ENCODE results near the gene TBC1D2B.

Gene TBC1D2B

DNA sequence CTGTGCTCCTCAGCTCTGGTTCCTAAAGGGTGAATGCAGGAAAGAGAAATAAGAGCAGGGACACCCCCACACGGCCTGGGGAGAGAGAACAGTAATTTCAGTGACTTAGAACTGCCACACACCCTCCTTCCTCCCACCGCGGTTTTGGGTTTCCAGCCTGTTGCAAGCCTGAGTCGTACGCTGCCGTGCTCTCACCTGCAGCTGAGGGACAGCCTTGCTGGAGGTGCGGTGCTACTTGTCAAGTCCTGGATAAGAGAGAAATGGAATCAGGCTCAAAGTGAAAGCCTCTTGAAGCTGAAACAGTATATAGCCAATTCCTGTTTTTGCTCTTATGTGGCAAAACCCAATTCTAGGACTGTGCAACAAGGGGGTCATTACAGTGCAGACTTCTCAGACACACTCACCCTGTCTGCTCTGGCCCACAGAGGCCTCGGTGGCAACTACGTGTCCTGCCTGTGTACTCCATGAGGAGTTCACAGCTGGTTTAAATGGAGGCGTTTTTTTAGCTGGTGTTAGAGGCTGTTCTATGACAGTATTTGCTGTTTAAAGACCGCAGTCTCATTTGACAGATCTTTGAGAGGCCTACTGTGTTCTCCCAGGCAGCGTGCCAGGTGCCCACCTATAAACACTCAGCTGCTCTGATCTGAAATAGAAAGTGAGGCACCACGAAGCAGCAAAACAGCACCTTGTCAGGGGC lies 42.9 kb downstream of the TBC1D2B start:
- H3K4me3 ChIP-seq (ENCODE audit: low read depth, low read length) = no peak overlapping the region
- TF ChIP-seq, protein P1, sequence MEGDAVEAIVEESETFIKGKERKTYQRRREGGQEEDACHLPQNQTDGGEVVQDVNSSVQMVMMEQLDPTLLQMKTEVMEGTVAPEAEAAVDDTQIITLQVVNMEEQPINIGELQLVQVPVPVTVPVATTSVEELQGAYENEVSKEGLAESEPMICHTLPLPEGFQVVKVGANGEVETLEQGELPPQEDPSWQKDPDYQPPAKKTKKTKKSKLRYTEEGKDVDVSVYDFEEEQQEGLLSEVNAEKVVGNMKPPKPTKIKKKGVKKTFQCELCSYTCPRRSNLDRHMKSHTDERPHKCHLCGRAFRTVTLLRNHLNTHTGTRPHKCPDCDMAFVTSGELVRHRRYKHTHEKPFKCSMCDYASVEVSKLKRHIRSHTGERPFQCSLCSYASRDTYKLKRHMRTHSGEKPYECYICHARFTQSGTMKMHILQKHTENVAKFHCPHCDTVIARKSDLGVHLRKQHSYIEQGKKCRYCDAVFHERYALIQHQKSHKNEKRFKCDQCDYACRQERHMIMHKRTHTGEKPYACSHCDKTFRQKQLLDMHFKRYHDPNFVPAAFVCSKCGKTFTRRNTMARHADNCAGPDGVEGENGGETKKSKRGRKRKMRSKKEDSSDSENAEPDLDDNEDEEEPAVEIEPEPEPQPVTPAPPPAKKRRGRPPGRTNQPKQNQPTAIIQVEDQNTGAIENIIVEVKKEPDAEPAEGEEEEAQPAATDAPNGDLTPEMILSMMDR (conservative IDR thresholded peaks at IDR 0.05; ENCODE audit: low read depth, low read length) = no peak
- DNase-seq (ENCODE audit: low read depth) = peak; percentile 46

DNA sequence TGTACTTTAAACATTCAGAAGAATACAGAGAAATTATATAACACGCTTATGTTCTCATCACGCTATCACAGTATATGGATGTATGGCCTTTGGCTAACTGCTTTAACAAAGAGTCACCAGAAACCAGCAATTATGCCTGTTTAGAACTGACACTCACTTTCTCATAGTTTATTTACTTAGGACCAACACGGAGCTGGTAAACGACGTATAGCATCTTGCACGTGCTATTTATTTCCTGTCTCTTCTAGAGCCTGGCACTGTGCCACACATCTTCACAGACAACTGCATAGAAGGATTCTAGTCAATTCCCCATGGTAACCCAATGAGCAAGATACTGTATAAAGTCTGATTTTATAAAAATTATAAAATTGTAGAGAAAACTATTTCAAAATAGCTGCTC lies 43.6 kb downstream of the TBC1D2B start:
- TF ChIP-seq, protein P1 (conservative IDR thresholded peaks at IDR 0.05; ENCODE audit: low read depth, low read length) = no peak

DNA sequence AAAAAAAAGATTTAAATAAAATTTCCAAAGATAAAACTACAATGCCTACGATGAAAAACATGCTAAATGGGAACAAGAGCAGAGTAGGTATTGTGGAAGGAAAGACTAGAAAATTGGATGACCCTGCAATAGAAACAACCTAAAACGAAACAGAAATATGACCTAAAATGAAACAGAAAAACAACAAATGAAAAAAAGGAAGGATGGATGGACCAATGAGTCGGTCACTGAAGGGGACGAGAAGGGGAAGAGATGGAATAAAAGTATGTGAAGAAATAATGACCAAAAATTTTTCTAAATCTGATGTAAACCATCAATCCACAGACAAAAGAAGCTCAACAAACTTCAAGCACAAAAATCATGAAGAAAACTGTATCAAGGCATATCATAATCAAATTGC lies 44.8 kb downstream of the TBC1D2B start:
- no peak overlapping the region for H3K4me3 ChIP-seq (ENCODE audit: low read depth, low read length)
- no peak for DNase-seq (ENCODE audit: low read depth)
- TF ChIP-seq, protein P1 (conservative IDR thresholded peaks at IDR 0.05; ENCODE audit: low read depth, low read length) = no peak

More for the DNA sequence above, 43.6 kb downstream of the TBC1D2B start:
- no peak overlapping the region for H3K4me3 ChIP-seq (ENCODE audit: low read depth, low read length)
- peak; percentile 70 for DNase-seq (ENCODE audit: low read depth)

DNA sequence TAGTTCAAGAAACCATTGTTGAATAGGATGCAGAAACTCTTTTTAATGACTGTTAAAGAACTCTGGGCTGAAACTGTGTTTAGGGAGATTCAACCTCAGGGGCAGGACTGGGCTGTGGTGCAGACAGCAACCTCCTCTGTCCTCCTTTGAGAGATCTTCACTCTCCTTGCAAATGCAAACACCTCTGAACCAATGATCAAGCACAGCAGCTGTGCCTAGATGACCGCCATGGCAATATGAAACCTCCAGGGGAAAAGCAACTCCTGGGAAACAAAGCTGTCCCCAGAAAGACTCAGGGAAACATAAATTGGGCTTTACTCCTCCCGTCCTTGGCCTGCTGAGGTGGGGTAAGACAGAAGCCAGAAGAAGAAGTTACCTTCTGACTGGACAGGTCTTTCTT lies 52.6 kb downstream of the TBC1D2B start:
- TF ChIP-seq, protein P1 (conservative IDR thresholded peaks at IDR 0.05; ENCODE audit: low read depth, low read length) = no peak
- no peak for DNase-seq (ENCODE audit: low read depth)

DNA sequence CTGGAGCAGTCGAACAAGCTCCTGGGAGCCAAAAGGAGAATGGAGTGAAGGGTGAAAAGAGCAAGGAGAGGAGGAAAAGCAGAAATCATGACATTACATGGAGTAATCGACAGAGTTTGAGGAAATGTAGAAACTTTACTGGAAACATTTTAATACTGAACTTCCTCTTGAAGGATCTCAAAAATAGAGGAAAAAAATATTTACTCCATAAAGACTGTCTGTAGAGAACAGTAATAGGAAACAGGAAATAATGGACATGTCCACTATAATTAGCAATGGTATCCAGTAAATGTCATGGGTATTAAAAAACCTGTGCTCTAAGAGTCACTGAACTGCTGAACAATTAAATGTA lies 53.0 kb downstream of the TBC1D2B start:
- TF ChIP-seq, protein P1 (conservative IDR thresholded peaks at IDR 0.05; ENCODE audit: low read depth, low read length) = no peak
- H3K4me3 ChIP-seq (ENCODE audit: low read depth, low read length) = no peak overlapping the region
- no peak for DNase-seq (ENCODE audit: low read depth)

More for the DNA sequence above, 52.6 kb downstream of the TBC1D2B start:
- H3K4me3 ChIP-seq (ENCODE audit: low read depth, low read length) = no peak overlapping the region

DNA sequence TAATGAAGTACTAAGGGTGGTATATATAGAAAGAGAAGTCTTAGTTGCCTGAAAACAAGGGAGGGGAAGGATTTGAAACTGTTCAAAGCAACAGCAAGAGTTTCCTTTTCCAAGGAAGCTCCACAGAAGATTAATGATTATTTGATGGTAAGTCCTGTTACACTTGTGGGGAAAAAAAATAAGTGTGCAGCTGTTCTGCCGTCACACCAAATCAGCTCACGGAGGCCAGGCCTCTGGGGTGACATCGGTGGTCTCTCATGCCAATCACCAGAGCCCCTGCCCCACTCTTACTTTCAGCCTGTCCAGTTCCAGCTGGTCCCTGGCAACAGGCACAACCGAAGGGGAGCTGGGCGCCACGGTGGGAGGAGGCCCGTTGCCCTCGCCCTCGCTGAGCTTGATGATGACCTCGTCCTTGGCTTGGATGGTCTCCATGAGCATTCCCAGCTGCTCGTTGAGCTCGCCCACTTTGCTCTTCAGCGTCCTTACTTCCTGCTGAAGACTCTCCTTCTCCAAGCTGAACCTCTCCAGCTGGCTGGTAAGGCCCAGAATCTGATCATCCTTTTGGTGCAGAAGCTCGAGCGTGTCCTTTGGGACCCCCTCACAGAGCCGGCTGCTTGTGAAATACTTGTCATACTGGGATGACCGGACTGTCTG lies 53.5 kb downstream of the TBC1D2B start:
- no peak for DNase-seq (ENCODE audit: low read depth)
- TF ChIP-seq, protein P1 (conservative IDR thresholded peaks at IDR 0.05; ENCODE audit: low read depth, low read length) = no peak
- H3K4me3 ChIP-seq (ENCODE audit: low read depth, low read length) = no peak overlapping the region

Measured in choroid plexus epithelial cell (primary cell).